Astrocyte of the cerebellum (primary cell): ENCODE data around the gene NTHL1.

Source experiments
- DNase-seq: peaks from one replicate; pipeline ENCODE4 v3.0.0-alpha.2; 2011; ENCODE audit warnings: low read depth
- H3K4me3 ChIP-seq: 2 replicates; pipeline ENCODE4 v1.5.1; 2011; ENCODE audit warnings: mild to moderate bottlenecking, low read depth, low read length, moderate library complexity
- in situ Hi-C: cut with HindIII; loops from 2 replicates; pipeline ENCODE4 v1.10.0; 2017; ENCODE audit warnings: low sequenced_read_pairs
- TF ChIP-seq, protein P1 (sequence below): IDR thresholded peaks from 2 replicates; pipeline ENCODE4 v1.5.1; 2012; ENCODE audit warnings: low read length, low read depth, moderate library complexity, mild to moderate bottlenecking; ENCODE audit errors: missing control alignments

The NTHL1 gene

DNA sequence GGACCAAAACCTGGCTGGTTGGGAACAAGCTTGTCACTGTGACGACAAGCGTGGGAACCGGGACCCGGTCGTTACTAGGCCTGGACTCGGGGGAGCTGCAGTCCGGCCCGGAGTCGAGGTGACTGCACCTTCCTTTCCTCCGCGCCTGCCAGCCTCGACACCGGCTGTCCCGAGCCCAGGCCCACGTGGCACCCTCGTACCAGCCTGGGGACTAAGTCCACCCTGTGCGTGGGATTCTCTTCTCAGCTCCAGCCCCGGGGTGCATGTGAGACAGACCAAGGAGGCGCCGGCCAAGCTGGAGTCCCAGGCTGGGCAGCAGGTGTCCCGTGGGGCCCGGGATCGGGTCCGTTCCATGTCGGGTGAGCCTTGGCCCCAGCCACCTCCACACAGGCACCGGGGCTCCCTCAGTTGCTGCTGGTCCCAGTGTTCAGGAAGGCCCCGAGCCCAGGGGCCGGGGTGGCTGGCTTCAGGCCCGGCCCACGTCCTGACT lies 31.7 kb upstream of the NTHL1 start:
- in situ Hi-C loops: loop anchor here (5.0 to 10.0 kb wide), 2 partner anchors 42 to 85 kb away; no protein-coding TSS in a partner anchor
- TF ChIP-seq, protein P1, sequence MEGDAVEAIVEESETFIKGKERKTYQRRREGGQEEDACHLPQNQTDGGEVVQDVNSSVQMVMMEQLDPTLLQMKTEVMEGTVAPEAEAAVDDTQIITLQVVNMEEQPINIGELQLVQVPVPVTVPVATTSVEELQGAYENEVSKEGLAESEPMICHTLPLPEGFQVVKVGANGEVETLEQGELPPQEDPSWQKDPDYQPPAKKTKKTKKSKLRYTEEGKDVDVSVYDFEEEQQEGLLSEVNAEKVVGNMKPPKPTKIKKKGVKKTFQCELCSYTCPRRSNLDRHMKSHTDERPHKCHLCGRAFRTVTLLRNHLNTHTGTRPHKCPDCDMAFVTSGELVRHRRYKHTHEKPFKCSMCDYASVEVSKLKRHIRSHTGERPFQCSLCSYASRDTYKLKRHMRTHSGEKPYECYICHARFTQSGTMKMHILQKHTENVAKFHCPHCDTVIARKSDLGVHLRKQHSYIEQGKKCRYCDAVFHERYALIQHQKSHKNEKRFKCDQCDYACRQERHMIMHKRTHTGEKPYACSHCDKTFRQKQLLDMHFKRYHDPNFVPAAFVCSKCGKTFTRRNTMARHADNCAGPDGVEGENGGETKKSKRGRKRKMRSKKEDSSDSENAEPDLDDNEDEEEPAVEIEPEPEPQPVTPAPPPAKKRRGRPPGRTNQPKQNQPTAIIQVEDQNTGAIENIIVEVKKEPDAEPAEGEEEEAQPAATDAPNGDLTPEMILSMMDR: no peak
- no peak overlapping the region for H3K4me3 ChIP-seq
- DNase-seq: no peak

DNA sequence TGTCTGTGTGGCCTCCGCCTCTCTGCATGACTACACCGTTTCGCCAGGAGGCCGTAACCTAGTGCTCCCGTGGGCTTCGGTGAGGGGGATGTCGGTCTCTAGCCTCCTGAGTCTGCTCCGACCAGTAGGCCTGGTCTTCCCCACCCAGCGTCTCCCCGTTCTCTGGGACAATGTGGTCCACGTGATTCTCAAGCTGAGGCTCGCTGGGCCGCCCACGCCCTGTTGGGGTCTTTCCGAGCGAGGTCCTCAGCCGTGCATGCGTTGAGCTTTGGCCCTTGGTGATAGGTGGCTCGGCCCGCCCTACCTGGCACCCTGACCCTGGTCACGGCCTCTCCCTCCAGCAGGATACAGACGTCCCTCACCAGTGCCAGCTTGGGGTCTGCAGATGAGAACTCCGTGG lies 31.1 kb upstream of the NTHL1 start:
- in situ Hi-C loops: loop anchor here (5.0 to 10.0 kb wide), 2 partner anchors 41 to 86 kb away; no protein-coding TSS in a partner anchor
- no peak for DNase-seq
- H3K4me3 ChIP-seq: no peak overlapping the region
- TF ChIP-seq, protein P1: no peak

DNA sequence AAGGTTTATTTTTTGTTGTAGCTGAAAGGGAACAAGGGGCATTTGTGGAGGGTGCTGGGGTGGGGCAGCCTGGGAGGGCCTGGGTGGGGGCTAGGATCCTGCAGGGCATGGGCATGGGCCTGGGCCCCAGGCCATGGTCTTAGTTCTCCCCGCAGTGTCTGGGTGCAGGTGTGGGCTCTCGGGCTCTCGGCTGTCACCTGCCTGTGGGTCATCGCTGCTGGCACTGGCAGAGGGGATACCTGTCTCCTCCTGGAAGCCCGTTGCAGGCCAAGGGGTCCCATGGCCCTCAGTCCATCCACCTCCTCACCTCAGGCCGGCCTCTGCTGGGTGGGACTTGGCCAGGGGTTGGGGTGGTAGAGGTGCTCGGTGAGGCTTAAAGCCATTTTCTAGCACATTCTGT lies 30.5 kb upstream of the NTHL1 start:
- H3K4me3 ChIP-seq: no peak overlapping the region
- TF ChIP-seq, protein P1: no peak
- in situ Hi-C loops: loop anchor here (5.0 to 10.0 kb wide), 2 partner anchors 41 to 87 kb away; no protein-coding TSS in a partner anchor
- no peak for DNase-seq

DNA sequence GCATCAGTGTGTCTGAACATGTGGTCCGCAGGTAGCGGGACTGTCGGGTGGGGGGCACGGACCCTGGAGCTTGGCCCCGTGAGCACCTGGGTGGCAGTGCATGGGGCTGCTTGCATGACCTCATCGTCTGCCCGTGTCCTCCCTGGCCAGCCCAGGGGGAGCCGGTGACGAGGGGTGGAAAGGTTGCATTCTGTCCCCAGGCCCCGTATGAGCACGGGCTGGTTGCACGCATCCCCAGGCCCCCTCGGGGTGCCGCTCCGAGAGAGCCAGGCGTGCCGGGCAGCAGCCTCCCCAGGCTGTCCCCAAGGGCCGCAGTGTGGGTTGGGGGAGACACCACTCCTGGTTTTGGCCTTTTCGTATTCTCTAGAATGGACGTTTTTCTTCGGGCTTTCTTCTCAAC lies 30.1 kb upstream of the NTHL1 start:
- TF ChIP-seq, protein P1: no peak
- no peak overlapping the region for H3K4me3 ChIP-seq
- in situ Hi-C loops: loop anchor here (5.0 to 10.0 kb wide), 2 partner anchors 40 to 87 kb away; no protein-coding TSS in a partner anchor
- DNase-seq: no peak

DNA sequence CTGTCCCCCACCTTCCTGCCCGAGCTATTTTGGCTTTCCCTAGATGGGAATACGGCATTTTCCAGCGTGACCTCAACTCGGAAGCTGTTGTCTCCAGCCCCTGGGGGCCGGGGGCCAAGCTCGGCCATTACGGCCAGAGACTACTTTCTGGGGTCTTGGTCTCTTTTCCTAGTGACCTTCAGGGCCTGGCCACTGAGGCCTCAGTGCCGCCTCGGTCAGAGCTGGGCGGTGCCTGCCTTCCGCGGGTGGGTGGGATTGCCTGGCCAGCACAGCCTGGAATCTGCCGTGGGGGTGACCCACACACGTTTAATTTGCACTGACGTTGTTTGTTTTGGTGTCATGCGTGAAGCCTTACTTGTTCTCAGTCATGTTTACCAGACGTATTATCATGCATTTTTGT lies 29.4 kb upstream of the NTHL1 start:
- DNase-seq: no peak
- in situ Hi-C loops: loop anchor here (5.0 to 10.0 kb wide), 2 partner anchors 40 to 88 kb away; no protein-coding TSS in a partner anchor
- no peak overlapping the region for H3K4me3 ChIP-seq
- TF ChIP-seq, protein P1: no peak

DNA sequence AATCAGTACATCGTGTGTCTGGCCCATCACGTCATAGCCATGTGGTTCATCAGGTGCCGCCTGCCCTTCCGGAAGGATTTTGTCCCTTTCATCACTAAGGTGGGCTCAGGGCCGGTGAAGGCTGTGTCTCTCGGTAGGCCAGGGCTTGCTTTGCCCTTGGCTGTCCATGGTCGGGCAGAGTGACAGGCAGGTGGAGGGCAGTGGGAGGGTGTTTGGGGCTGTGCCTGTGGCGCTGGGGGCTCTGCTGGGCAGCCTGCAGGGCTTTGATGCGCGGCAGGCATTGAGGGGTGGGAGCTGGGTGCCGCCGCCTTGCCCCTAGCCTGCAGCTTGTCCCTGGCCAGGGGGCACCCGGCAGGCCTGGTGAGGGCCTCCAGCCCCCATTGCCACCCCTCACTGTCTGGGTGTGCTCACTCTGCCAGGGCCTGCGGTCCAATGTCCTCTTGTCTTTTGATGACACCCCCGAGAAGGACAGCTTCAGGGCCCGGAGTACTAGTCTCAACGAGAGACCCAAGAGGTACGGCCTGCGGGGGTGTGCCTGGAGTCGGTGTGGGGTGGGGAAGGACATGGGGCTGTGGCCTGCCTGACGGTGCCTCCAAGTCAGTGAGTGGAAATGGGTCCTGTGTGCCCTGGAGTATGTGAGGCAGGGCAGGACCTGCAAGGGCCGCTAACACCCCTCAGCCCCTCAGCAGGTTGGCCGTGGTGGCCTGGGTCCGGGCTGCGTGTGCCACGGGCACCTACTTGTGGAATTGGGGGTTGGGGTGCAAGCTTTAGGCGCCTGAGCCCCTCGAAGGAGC lies 28.6 kb upstream of the NTHL1 start:
- TF ChIP-seq, protein P1: no peak
- no peak for DNase-seq
- H3K4me3 ChIP-seq: no peak overlapping the region
- in situ Hi-C loops: loop anchor here (5.0 to 10.0 kb wide), 2 partner anchors 39 to 89 kb away; no protein-coding TSS in a partner anchor
